GM23248 (cell line): ENCODE measurements around the gene PCNA. TPM values are rescaled to one million over a fixed set of nuclear protein-coding genes. Genes with fewer than 3 reads are reported as not detected.

Experiments used
- DNase-seq: peaks from one replicate; pipeline ENCODE4 v3.0.0-alpha.2; 2015
- H2AFZ ChIP-seq: fragments of 200-600 bp; sonication (generic); 2 replicates; pipeline ENCODE4 v1.6.1; 2016; ENCODE audit warnings: antibody characterized with exemption
- H3F3A ChIP-seq: fragments of 200-600 bp; sonication (generic); 2 replicates; pipeline ENCODE4 v1.6.1; 2016; ENCODE audit warnings: mild to moderate bottlenecking, antibody characterized with exemption, mixed run types; ENCODE audit not compliant: insufficient read depth
- H3K27ac ChIP-seq: fragments of 200-600 bp; sonication (generic); 2 replicates; pipeline ENCODE4 v1.5.1; 2016; ENCODE audit warnings: mild to moderate bottlenecking
- H3K27me3 ChIP-seq: fragments of 200-600 bp; sonication (generic); replicated peaks from 2 replicates; pipeline ENCODE4 v1.6.1; 2016; ENCODE audit warnings: mild to moderate bottlenecking; ENCODE audit not compliant: insufficient read depth
- H3K36me3 ChIP-seq: fragments of 200-600 bp; sonication (generic); 2 replicates; pipeline ENCODE4 v1.6.1; 2016; ENCODE audit warnings: low read depth, mild to moderate bottlenecking
- H3K4me1 ChIP-seq: fragments of 200-600 bp; sonication (generic); 2 replicates; pipeline ENCODE4 v1.6.1; 2016; ENCODE audit warnings: mild to moderate bottlenecking; ENCODE audit not compliant: insufficient read depth
- H3K4me2 ChIP-seq: fragments of 200-600 bp; sonication (generic); one replicate; pipeline ENCODE4 v1.6.1; 2016; ENCODE audit warnings: mild to moderate bottlenecking; ENCODE audit not compliant: unreplicated experiment
- H3K4me3 ChIP-seq: fragments of 200-600 bp; sonication (generic); 2 replicates; pipeline ENCODE4 v1.5.1; 2016; ENCODE audit warnings: mild to moderate bottlenecking
- H3K79me2 ChIP-seq: fragments of 200-600 bp; sonication (generic); 2 replicates; pipeline ENCODE4 v1.6.1; 2016; ENCODE audit warnings: mild to moderate bottlenecking; ENCODE audit not compliant: insufficient read depth
- H3K9ac ChIP-seq: fragments of 200-600 bp; sonication (generic); 2 replicates; pipeline ENCODE4 v1.6.1; 2016; ENCODE audit warnings: mild to moderate bottlenecking
- H3K9me2 ChIP-seq: fragments of 200-600 bp; sonication (generic); 2 replicates; pipeline ENCODE4 v1.6.1; 2016; ENCODE audit warnings: mixed run types, mild to moderate bottlenecking, moderate library complexity; ENCODE audit not compliant: insufficient read depth
- H3K9me3 ChIP-seq: fragments of 200-600 bp; sonication (generic); one replicate; pipeline ENCODE4 v1.6.1; 2017; ENCODE audit warnings: low read depth
- H4K20me1 ChIP-seq: fragments of 200-600 bp; sonication (generic); 2 replicates; pipeline ENCODE4 v1.6.0; 2016; ENCODE audit not compliant: insufficient read depth
- EZH2 ChIP-seq: fragments of 200-600 bp; sonication (generic); IDR thresholded peaks from 2 replicates; pipeline ENCODE4 v1.6.1; 2018; ENCODE audit warnings: antibody characterized with exemption, mild to moderate bottlenecking; ENCODE audit not compliant: insufficient read depth, poor library complexity, severe bottlenecking
- EZH2phosphoT487 ChIP-seq: fragments of 200-600 bp; sonication (generic); IDR thresholded peaks from 2 replicates; pipeline ENCODE4 v1.6.1; 2018; ENCODE audit warnings: antibody characterized with exemption, moderate library complexity, mild to moderate bottlenecking, low read depth; ENCODE audit not compliant: insufficient read depth
- WGBS, 2 experiments: methylation state at CpG; one replicate each; pipeline ENCODE4 v1.1.6; 2015 to 2017; ENCODE audit warnings: low lambda C conversion rate in 2 of 2, low coverage in 1 of 2; ENCODE audit errors: missing lambda C conversion rate in 2 of 2; 5-methylcytosine and 5-hydroxymethylcytosine counted together
- in situ Hi-C: fragments of 300-500 bp; cut with MboI; formaldehyde crosslinking; loops from 2 replicates; pipeline ENCODE4 v1.15.0; 2020
- polyA plus RNA-seq: library from polyadenylated mRNA; unstranded; fragments of >200 nt; fragmentation: Nextera tagmentation; extraction: Ambion mirVana; gene quantifications from 2 replicates; pipeline ENCODE4 v1.2.1, GENCODE V29; 2016
- total RNA-seq: library from RNA; depleted of rRNA; stranded (reverse); fragments of >200 nt; shearing (Covaris generic); gene quantifications from 2 replicates; pipeline ENCODE4 v1.2.3, GENCODE V29; 2014

Gene PCNA
- total and polyA plus RNA-seq, 2 experiments from 2014 or later, result 84.8 to 116 TPM

- peak; percentile 55 for DNase-seq
- H3K27ac ChIP-seq, result no peak overlapping the region
- H3K4me2 ChIP-seq, result no peak overlapping the region
- H3K9me3 ChIP-seq, result no peaks in the 10 kb centered on the region
- H3K36me3 ChIP-seq, result no peaks in the 10 kb centered on the region
- H3K79me2 ChIP-seq, result peaks cover 95% of the 10 kb centered on the region
- in situ Hi-C loops, result no loop called here
- WGBS, 2 experiments, result 79 to 83% methylated on average over 13 of the region's 13 CpGs
- H3K27me3 ChIP-seq, result no peaks in the 10 kb centered on the region
- H4K20me1 ChIP-seq, result 0 out of 2 replicates have a peak, but pooled peaks cover 4% of the 10 kb centered on the region
- no peak for TF ChIP-seq EZH2phosphoT487
- TF ChIP-seq EZH2, result no peak
- H3K9ac ChIP-seq, result no peak overlapping the region
- H3K4me1 ChIP-seq, result no peaks in the 10 kb centered on the region; the same call in 1 of the 2 replicates
- H3K4me3 ChIP-seq, result no peak overlapping the region
- H2AFZ ChIP-seq, result no peak overlapping the region
- H3K9me2 ChIP-seq, result no peaks in the 10 kb centered on the region
- 0 out of 2 replicates have a peak, but pooled peaks cover 8% of the 10 kb centered on the region for H3F3A ChIP-seq
Measured at GRCh38 chr20:5150226-5151076, 30.7 kb upstream of the PCNA start.

- TF ChIP-seq EZH2phosphoT487 (no peak), EZH2 (no peak)
- Histone ChIP-seq H3K79me2 (peaks cover 93% of the 10 kb centered on the region), H3K27me3 (no peaks in the 10 kb centered on the region), H4K20me1 (0 out of 2 replicates have a peak, but pooled peaks cover 3% of the 10 kb centered on the region), H3K4me1 (no peaks in the 10 kb centered on the region; the same call in 1 of the 2 replicates), H3K9ac (no peak overlapping the region), H3K4me2 (no peak overlapping the region), H3F3A (0 out of 2 replicates have a peak, but pooled peaks cover 8% of the 10 kb centered on the region), H2AFZ (no peak overlapping the region), H3K9me2 (no peaks in the 10 kb centered on the region), H3K9me3 (no peaks in the 10 kb centered on the region), H3K36me3 (no peaks in the 10 kb centered on the region), H3K4me3 (no peak overlapping the region), H3K27ac (no peak overlapping the region)
- in situ Hi-C loops, result no loop called here
- DNase-seq, result no peak
- 81 to 83% methylated on average over 3 of the region's 3 CpGs for WGBS, 2 experiments
Measured at GRCh38 chr20:5149892-5150225, 30.1 kb upstream of the PCNA start.

GRCh38 chr20:5148581-5148980, 28.8 kb upstream of the PCNA start:
- Histone ChIP-seq H3K27me3 (no peaks in the 10 kb centered on the region), H3K36me3 (no peaks in the 10 kb centered on the region), H3K4me3 (no peak overlapping the region), H3K27ac (no peak overlapping the region), H4K20me1 (0 out of 2 replicates have a peak, but pooled peaks cover 3% of the 10 kb centered on the region), H3K9me2 (no peaks in the 10 kb centered on the region), H3K4me1 (no peaks in the 10 kb centered on the region; the same call in 1 of the 2 replicates), H3K79me2 (peaks cover 93% of the 10 kb centered on the region), H3F3A (0 out of 2 replicates have a peak, but pooled peaks cover 1% of the 10 kb centered on the region), H3K9ac (no peak overlapping the region), H3K4me2 (no peak overlapping the region), H2AFZ (no peak overlapping the region), H3K9me3 (no peaks in the 10 kb centered on the region)
- in situ Hi-C loops, result no loop called here
- 66 to 72% methylated on average over 6 of the region's 6 CpGs for WGBS, 2 experiments
- DNase-seq, result no peak
- no peak for TF ChIP-seq EZH2phosphoT487
- no peak for TF ChIP-seq EZH2

- H3K4me1 ChIP-seq, result no peaks in the 10 kb centered on the region; the same call in 1 of the 2 replicates
- no peak for DNase-seq
- H3K27ac ChIP-seq, result no peak overlapping the region
- no peaks in the 10 kb centered on the region for H3K27me3 ChIP-seq
- in situ Hi-C loops, result no loop called here
- H3K4me2 ChIP-seq, result no peak overlapping the region
- no peak overlapping the region for H2AFZ ChIP-seq
- H3K9ac ChIP-seq, result no peak overlapping the region
- TF ChIP-seq EZH2, result no peak
- no peak for TF ChIP-seq EZH2phosphoT487
- H3K9me2 ChIP-seq, result no peaks in the 10 kb centered on the region
- no peaks in the 10 kb centered on the region for H3K9me3 ChIP-seq
- no peaks in the 10 kb centered on the region for H3F3A ChIP-seq
- no peak overlapping the region for H3K4me3 ChIP-seq
- 60 to 65% methylated on average over 2 of the region's 2 CpGs for WGBS, 2 experiments
- peaks cover 80% of the 10 kb centered on the region for H3K79me2 ChIP-seq
- no peaks in the 10 kb centered on the region for H3K36me3 ChIP-seq
- H4K20me1 ChIP-seq, result 0 out of 2 replicates have a peak, but pooled peaks cover 3% of the 10 kb centered on the region
Measured at GRCh38 chr20:5146871-5147592, 27.3 kb upstream of the PCNA start.
